DOHH2 (cell line): ENCODE data around the gene GOLT1B.
A peak's percentile ranks its signal among the peaks of the same experiment; 100 is the strongest.

Experiments used
- H3F3A ChIP-seq: fragments of 200-600 bp; sonication (generic), shearing (Covaris generic); 2 replicates; pipeline ENCODE4 v1.6.0; 2016; ENCODE audit warnings: antibody characterized with exemption, mild to moderate bottlenecking; ENCODE audit not compliant: control insufficient read depth, insufficient read depth
- H3K27ac ChIP-seq: fragments of 200-600 bp; sonication (generic); 2 replicates; pipeline ENCODE4 v1.5.1; 2014; ENCODE audit warnings: low read depth, mild to moderate bottlenecking, low read length, moderate library complexity
- H3K27me3 ChIP-seq: fragments of 200-600 bp; sonication (generic); 2 replicates; pipeline ENCODE4 v1.6.1; 2014; ENCODE audit warnings: mild to moderate bottlenecking, low read length, mixed read lengths; ENCODE audit not compliant: control insufficient read depth
- H3K36me3 ChIP-seq: fragments of 200-600 bp; sonication (generic); 2 replicates; pipeline ENCODE4 v1.6.1; 2014; ENCODE audit warnings: mild to moderate bottlenecking, low read length, moderate library complexity, mixed read lengths; ENCODE audit not compliant: control insufficient read depth
- H3K4me1 ChIP-seq: fragments of 200-600 bp; sonication (generic); 2 replicates; pipeline ENCODE4 v1.6.1; 2014; ENCODE audit warnings: mild to moderate bottlenecking, low read length, mixed read lengths; ENCODE audit not compliant: control insufficient read depth
- H3K4me2 ChIP-seq: fragments of 200-600 bp; sonication (generic); 2 replicates; pipeline ENCODE4 v1.6.0; 2014; ENCODE audit warnings: mild to moderate bottlenecking, low read length, moderate library complexity
- H3K4me3 ChIP-seq: fragments of 200-600 bp; sonication (generic); 2 replicates; pipeline ENCODE4 v1.5.1; 2014; ENCODE audit warnings: mild to moderate bottlenecking, low read length, mixed read lengths
- H3K79me2 ChIP-seq: fragments of 200-600 bp; sonication (generic); 2 replicates; pipeline ENCODE4 v1.6.1; 2014; ENCODE audit warnings: mild to moderate bottlenecking, low read length, mixed read lengths; ENCODE audit not compliant: control insufficient read depth
- H3K9me2 ChIP-seq: fragments of 200-600 bp; sonication (generic); replicated peaks from 2 replicates; pipeline ENCODE4 v1.6.1; 2014; ENCODE audit warnings: mild to moderate bottlenecking, low read length, mixed read lengths; ENCODE audit not compliant: control insufficient read depth
- H3K9me3 ChIP-seq: fragments of 200-600 bp; sonication (generic); 2 replicates; pipeline ENCODE4 v1.6.1; 2014; ENCODE audit warnings: antibody characterized with exemption, low read length, mixed read lengths; ENCODE audit not compliant: control insufficient read depth, insufficient read depth
- H4K20me1 ChIP-seq: fragments of 200-600 bp; sonication (generic); 2 replicates; pipeline ENCODE4 v1.6.0; 2014; ENCODE audit warnings: low read depth, mild to moderate bottlenecking, antibody characterized with exemption, low read length, moderate library complexity; ENCODE audit not compliant: control insufficient read depth, insufficient read depth
- EZH2phosphoT487 ChIP-seq: fragments of 200-600 bp; sonication (generic); IDR thresholded peaks from 2 replicates; pipeline ENCODE4 v1.6.1; 2017; ENCODE audit warnings: borderline replicate concordance, mild to moderate bottlenecking, antibody characterized with exemption, low read length, moderate library complexity, mixed read lengths
- TF ChIP-seq, protein P1 (sequence below): fragments of 200-600 bp; sonication (generic); IDR thresholded peaks from one replicate; pipeline ENCODE4 v1.5.1; 2014; ENCODE audit warnings: antibody characterized with exemption, mild to moderate bottlenecking, low read depth, low read length; ENCODE audit not compliant: poor library complexity, severe bottlenecking

Gene GOLT1B

DNA sequence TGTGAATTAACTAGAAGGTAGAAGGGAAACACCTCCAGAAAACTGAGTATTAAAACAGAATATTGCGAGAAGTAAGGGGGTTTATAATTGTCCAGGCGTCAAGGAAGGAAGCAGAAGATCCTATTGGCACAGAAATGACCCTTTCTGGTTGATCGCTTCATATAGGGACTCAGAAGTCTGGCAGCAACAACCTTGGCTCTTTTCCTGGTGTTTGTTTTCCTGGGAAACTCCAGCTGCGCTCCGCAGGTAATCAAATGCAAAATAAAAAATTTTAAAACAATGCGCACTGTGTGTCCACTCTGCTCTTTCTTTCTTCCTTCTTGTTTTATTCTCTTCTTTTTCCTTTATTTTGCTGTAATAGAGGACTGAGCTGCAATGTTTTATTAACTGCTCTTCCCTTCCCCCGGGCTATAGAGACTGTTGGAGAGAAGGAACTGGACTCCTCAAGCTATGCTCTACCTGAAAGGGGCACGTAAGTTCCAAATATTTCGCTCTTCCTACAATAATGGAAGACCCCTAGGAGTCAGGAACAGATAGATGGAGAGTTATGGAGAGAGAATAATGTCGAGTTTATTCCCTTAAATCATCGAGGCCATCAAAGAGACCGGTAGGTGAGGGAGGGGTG is 25.2 kb downstream of the GOLT1B start:
- H3F3A ChIP-seq: no peaks in the 10 kb centered on the region
- H4K20me1 ChIP-seq: no peaks in the 10 kb centered on the region
- H3K79me2 ChIP-seq: no peaks in the 10 kb centered on the region
- H3K4me2 ChIP-seq: peak overlapping the region; percentile 96
- no peak overlapping the region for H3K27ac ChIP-seq
- H3K4me3 ChIP-seq: peak overlapping the region; percentile 81
- peaks cover 18% of the 10 kb centered on the region for H3K27me3 ChIP-seq
- H3K36me3 ChIP-seq: no peaks in the 10 kb centered on the region
- peaks cover 32% of the 10 kb centered on the region for H3K4me1 ChIP-seq
- H3K9me3 ChIP-seq: no peaks in the 10 kb centered on the region
- TF ChIP-seq EZH2phosphoT487: no peak
- TF ChIP-seq, protein P1, sequence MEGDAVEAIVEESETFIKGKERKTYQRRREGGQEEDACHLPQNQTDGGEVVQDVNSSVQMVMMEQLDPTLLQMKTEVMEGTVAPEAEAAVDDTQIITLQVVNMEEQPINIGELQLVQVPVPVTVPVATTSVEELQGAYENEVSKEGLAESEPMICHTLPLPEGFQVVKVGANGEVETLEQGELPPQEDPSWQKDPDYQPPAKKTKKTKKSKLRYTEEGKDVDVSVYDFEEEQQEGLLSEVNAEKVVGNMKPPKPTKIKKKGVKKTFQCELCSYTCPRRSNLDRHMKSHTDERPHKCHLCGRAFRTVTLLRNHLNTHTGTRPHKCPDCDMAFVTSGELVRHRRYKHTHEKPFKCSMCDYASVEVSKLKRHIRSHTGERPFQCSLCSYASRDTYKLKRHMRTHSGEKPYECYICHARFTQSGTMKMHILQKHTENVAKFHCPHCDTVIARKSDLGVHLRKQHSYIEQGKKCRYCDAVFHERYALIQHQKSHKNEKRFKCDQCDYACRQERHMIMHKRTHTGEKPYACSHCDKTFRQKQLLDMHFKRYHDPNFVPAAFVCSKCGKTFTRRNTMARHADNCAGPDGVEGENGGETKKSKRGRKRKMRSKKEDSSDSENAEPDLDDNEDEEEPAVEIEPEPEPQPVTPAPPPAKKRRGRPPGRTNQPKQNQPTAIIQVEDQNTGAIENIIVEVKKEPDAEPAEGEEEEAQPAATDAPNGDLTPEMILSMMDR: no peak
- H3K9me2 ChIP-seq: no peaks in the 10 kb centered on the region

DNA sequence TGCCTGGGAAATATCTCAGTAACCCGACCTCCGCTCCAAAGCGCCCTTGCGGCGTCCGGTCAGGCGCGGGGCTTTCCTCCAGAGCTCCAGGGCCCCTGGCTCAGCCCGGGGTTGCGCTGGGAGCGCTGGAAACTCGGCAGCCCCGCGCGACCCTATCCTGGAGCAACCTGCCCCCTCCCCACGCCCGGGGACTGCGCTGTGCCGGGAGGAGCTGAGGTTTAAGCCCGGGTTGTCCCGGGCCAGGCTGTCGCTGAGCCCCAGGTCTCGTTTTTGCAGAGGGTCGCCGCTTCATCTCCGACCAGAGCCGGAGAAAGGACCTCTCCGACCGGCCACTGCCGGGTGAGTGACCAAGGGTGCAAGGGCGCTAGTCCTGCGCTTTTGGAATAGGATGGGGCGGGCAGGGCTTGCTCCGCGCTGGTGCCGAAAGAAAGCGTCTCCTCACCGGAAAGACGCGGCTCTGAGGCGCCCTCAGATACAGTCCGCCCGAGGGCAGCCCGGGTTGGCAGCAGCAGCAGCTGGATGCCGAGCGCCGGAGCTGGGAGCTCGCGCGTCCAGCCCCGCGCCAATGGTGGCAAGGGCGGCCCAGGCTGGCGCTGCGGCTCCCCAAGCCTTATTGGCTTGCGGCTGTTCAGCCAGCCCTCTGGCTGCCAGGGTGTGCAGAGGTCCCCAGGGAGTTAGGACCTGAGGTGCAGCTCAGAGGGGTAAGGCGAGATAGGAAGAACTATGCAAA is 26.0 kb downstream of the GOLT1B start:
- peaks cover 18% of the 10 kb centered on the region for H3K27me3 ChIP-seq
- TF ChIP-seq, protein P1: no peak
- TF ChIP-seq EZH2phosphoT487: no peak

DNA sequence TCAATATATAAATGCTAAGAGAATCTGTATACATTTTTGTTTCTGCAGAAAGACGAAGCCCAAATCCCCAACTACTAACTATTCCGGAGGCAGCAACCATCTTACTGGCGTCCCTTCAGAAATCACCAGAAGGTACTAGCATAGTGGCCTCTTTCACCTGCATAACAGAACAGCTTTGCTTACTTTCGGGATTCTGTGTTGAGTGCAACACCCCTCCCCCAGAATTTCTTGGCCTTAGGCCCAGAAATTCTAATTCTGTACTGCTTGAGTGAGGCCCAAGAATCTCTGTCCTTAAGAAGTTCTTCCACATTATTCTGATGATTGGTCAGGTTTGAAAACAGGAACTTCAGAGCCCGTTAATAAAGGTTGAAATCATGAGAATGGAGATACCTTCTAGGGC is 27.4 kb downstream of the GOLT1B start:
- Histone ChIP-seq H3K79me2 (no peaks in the 10 kb centered on the region), H4K20me1 (no peaks in the 10 kb centered on the region), H3K36me3 (no peaks in the 10 kb centered on the region), H3F3A (no peaks in the 10 kb centered on the region), H3K9me2 (no peaks in the 10 kb centered on the region), H3K27me3 (peaks cover 18% of the 10 kb centered on the region), H3K9me3 (no peaks in the 10 kb centered on the region), H3K4me3 (no peak overlapping the region), H3K4me1 (peaks cover 32% of the 10 kb centered on the region), H3K4me2 (peak overlapping the region; percentile 96), H3K27ac (no peak overlapping the region)
- TF ChIP-seq EZH2phosphoT487: no peak
- TF ChIP-seq, protein P1: no peak

More for the DNA sequence above, 26.0 kb downstream of the GOLT1B start:
- no peaks in the 10 kb centered on the region for H3K79me2 ChIP-seq
- no peaks in the 10 kb centered on the region for H3K9me2 ChIP-seq
- peak overlapping the region; percentile 96 for H3K4me2 ChIP-seq
- no peaks in the 10 kb centered on the region for H3F3A ChIP-seq
- H4K20me1 ChIP-seq: no peaks in the 10 kb centered on the region
- H3K36me3 ChIP-seq: no peaks in the 10 kb centered on the region
- peak overlapping the region; percentile 81 for H3K4me3 ChIP-seq
- peaks cover 32% of the 10 kb centered on the region for H3K4me1 ChIP-seq
- H3K27ac ChIP-seq: no peak overlapping the region
- no peaks in the 10 kb centered on the region for H3K9me3 ChIP-seq
